ENCODE results near the gene ESPN.

Gene ESPN

DNA sequence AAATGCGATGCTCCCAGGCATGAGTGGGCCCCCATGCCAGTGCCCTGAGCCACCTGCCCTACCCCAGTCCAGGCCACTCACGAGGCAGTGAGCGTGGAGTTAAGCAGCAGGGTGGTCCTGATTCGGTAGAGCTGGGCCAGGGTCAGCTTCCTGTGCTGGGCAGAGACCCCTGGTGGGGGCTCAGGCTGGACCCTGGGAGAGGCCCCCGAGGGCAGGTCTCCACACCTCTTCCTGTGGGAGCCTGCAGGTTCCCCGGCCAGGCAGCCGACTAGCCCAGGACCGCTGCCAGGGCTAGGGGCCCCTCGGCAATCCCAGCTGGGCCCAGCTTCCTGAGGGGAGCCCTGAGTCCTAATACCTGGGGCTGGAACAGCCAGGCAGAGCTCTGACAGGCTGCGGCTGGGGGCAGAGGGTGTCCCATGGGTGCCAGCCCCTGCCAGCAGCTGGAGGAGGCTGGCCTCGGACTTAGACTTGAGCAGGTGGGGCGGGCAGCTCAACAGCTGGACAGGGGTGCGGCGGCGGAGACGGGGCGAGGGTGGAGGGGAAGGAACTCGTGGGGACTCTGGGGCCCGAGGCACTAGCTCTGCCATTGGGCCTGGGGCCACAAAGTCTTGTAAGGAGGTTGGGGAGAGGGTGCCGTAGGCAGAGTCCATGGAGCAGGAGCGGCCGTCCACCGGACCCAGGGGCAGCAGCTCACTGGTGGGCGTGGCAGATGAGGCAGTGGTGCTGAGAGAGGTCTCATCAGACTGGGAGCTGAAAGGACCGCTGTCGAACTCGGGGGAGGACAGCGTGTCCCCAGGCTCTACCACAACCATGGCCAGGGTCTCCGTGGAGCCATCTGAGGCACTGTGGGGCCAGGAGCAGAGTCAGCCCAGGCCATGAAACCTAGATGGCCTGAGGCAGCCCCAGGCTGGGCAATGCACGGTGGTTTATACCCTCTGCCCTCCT lies 43.4 kb downstream of the ESPN start:
- no peak for DNase-seq

- no peak for DNase-seq
Observed at GRCh38 chr1:6468729-6469461, 44.3 kb downstream of the ESPN start.

- no peak for DNase-seq
Observed at GRCh38 chr1:6470132-6471085, 45.8 kb downstream of the ESPN start.

DNA sequence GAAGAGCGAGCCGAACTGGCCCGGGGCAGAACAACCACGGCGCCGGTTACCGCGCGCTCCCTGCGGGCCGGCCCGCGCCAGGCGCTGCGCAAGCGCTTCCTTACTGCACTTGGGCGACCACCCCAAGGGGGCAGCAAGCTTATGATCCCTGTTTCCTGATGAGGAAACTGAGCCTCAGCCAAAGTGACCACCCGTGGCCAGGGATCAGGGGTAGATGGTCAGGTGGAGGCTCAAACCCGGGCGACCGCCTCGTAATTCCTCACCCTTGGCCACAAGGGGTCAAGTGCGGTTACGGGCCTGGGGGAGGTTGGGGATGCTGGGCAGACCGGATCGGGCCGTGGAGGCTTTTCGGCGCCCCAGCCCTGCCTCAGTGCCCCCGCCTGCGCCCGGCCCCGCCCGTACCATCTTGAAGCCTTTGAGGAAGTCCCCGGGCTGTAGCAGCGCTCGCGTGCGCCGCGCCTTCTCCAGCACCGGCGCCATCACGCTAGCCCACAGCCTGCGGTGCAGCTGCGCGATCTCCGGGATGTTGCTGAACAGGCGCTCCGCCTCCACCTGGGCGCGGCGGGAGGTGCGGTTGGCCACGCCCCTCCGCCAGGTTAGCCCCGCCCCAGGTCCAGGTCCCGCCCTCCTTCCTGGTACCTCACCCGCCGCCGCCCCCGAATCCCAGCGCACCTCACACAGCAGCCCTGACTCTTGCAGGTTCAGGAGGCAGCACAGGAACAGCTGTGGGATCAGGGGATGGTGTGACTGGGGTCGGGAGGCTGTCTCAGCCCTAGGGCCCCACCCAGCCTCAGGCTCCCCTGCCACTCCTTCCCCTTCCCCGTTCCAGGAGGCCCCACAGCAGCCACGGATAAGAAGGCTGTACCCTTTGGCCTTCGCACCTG lies 46.8 kb downstream of the ESPN start:
- no peak for DNase-seq

DNA sequence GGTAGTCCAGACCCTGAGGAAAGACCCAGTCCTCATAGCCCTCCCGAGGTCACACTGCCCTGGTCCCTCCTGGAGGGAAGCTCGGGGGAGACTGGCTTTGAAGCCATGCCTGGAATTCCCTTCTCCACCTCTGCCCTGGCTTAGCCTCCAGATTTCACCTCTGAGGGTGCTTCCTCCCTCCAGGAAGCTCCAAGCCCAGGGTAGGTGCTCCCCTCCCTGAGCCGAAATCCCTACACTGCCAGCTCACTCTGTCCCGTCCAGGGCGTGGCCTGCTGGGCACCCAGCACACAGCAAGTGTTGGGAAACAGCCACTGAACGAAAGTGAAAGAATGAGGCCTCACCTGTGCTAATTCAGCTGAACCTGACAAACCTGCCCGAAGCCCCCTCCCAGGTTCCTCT lies 47.4 kb downstream of the ESPN start:
- no peak for DNase-seq

DNA sequence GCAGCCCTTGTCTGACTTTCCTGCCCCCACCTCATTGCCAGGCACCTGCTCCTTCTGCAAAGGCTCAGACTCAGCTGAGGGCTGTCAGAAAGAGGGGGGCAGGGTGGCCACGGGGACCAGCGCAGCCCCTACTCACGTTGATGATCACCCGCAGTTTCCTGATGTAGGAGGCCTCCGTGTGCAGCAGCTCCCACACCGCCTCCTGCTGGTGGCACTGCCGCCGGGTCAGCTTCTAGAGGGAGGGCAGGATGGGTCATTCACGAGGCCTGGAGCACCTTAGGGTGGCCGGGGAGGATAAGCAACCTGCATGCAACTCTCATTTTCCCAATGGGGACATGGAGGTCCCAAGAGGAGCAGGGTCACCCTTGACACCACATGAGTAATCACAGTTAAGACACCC lies 47.8 kb downstream of the ESPN start:
- DNase-seq, result no peak

DNA sequence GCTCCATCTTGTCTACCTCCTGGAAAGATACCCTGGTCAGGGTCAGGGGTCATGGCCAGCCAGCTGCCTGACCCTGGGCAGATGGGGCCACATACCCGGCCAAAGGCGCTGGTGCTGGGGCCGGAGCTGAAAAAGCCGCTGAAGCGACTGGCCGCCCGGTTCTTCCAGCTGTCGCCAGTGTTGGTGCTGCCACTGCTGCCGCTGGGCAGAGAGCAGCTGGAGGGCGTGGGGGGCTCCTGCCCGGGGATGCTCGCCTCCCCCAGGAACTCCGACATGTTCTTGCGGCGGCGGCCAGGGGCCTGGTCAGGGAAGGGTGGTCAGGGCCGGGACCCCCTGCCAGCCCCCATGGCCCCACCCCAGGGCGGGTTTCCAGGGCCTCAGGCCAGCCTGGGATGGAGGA lies 48.6 kb downstream of the ESPN start:
- DNase-seq, result no peak

DNA sequence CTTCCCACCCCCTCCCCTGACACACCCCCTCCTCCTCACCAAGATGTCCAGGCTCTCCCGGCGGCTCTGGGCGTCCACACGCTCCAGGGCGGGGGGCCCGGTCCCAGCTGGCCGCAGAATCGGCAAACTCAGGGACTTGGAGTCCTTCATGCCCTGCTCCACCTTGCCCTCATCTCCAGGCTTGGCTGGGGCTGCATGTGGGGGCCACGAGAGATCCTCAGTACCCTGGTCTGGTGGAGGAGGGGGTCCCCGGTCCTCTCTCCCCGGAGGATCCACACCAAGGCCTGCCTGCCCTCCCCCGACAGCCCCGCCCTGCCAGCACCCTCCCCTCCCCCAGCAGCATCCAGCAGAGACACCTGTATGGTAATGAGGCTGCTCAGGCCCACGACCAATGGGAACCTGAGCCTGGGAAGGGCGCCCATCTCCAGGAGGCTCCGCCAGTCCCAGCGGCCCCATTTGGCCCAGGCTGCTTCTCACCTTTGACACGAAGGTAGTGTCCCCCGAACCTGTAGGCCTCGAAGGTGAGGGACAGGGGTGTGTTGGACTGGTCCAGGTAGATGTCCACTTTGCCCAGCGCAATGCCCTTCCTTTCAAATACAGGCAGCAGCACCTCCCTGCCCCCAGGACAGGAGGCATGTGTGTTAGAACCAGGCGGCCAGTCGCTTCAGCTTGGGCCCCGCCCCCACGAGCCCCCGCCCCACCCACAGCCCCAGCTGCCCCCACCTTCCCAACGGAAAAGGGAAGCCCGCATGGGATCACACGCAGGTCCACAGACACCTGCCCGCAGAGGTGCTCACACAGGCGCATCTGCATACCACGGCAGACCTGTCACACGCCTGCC lies 49.6 kb downstream of the ESPN start:
- no peak for DNase-seq

GRCh38 chr1:6474815-6475282 lies 50.3 kb downstream of the ESPN start:
- no peak for DNase-seq

- DNase-seq, result no peak
Observed at GRCh38 chr1:6475381-6476133, 51.0 kb downstream of the ESPN start.

DNA sequence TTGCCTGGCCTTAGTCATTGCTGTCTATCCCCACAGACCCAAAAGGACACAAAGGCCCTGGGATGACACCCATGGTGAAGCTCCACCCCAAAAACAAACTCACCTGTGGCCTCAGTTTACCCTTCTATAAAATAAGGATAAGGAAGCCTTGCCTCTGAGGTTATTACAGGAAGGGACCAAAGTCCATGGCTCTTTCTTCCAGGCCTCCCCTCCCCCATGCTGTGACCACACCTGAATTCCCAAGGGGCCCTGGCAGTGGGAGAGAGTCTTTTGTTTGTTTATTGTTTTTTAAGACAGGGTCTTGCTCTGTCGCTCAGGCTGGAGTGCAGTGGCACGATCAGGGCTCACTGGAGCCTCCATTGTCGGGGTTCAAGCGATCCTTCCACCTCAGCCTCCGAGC lies 51.9 kb downstream of the ESPN start:
- no peak for DNase-seq

- DNase-seq, result no peak
Observed at GRCh38 chr1:6477039-6477820, 52.7 kb downstream of the ESPN start.

- no peak for DNase-seq
Observed at GRCh38 chr1:6481820-6482219, 57.2 kb downstream of the ESPN start.

DNA sequence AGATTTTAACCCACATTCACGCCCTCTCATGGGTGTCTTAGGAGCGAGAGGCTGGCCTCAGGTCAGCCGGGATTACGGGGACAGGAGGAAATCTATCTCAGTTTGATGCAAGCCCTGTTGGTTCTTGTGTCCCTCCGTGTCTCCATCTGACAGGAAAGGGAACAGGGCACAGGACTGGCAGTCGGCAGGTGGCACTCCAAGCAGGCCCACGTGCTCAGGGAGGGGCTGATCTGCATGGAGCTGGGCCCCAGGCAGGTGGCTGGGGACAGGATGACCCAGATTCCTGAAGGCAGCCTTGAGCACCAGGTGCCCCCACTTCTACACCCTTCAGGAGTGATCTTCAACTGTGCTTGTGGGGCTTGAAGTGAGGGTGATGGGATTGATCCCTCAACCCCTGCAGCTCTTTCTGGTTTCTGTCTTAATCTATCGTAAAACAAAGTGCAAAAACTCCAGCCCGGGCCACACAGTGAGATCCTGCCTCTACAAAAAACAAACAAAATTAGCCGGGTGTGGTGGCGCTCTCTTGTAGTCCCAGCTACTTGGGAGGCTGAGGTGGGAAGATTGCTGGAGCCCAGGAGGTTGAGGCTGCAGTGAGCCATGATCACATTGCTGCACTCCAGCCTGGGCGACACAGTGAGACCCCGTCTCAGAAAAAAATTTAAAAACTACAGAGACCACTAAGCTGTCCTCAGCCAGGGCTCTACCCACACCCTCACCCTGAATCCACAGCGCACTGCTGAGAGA lies 58.6 kb downstream of the ESPN start:
- no peak for DNase-seq

DNA sequence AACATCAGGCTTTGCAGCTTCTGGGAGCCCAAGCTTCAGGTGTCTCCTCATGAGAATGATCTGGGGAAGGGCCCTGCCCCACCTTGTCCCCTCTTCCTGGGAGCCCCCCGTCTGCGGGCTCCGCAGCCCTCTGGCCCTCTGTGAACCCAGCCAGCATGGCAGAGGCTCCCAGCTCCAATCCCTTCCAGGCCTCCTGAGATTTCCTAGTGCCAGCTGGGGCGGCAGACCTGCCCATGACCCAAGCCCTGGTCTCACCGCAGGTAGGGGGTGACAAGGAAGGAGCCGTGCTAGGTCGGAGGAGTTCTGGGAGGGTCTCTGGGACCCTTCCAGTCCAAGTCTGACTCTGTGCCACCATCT lies 59.2 kb downstream of the ESPN start:
- no peak for DNase-seq

GRCh38 chr1:6484826-6485167 lies 60.2 kb downstream of the ESPN start:
- no peak for DNase-seq

DNA sequence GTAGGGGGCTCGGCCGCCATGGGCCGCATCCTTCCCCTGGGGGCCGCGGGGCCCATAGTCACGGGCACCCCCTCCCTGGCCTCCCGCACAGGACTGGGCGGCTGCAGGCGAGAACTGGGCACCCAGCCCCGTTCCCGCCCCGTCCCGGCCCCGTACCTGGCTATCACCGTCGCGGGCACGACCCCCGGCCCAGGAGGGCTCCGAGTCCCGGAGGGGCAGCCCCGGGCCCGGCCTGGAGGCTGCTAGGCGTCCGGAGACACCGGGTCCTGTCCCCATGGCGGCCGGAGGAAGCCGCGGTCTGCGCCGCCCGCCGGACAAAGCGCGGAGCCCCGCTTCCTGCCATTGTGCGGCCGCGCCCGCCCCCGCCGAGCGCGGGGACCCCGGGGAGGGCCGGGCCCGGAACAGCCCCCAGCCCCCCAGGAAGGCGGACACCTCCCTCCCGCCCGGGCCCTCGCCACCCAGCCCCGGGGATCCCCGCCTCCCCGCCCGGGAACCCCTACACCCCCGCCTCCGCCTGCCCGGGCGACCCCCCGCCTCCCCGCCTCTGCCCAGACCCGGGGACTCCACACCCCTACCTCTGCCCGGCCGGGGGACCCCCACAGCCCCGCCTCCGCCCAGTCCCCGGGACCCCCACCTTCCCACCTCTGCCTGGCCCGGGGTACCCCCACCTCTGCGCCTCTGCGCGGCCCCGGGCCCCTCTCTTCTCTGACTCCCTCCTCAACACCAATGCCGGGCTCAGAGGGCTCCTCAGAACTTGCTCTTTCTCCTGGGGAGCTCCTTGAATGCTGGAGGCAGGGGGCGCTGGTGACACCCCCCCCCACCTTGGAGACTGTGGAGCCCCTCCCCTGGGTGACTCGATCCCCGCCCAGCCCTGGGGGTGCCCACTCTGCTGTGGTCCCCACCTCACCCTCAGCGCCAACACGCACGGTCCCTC lies 60.9 kb downstream of the ESPN start:
- DNase-seq, result no peak
